ENCODE data around the gene HSP90AB1. TPM values are rescaled to one million over a fixed set of nuclear protein-coding genes. Genes with fewer than 3 reads are reported as not detected.

The HSP90AB1 gene
- polyA plus RNA-seq, 1 donor from 2014 or later: 522 TPM

DNA sequence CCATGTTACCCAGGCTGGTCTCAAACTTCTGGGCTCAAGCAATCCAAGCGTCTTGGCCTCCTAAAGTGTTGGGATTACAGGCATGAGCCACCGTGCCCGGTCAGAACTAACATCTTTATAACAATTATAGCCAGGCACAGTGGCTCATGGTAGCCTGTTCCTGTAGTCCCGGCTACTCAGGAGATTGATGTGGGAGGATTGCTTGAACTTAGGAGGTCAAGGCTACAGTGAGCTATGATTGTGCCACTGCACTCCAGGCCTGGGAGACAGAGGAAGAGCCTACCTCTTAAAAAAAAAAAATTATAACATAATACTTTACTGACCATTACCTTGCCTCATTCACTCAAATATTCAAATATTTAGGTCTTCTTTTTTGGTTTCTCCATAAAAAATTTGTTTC is 47.0 kb upstream of the HSP90AB1 start:
- Histone ChIP-seq H3K9me3 (ENCODE audit: low read length) (no peaks in the 10 kb centered on the region), H3K27me3 (ENCODE audit: insufficient read depth, low read depth, low read length) (no peaks in the 10 kb centered on the region), H4K20me1 (ENCODE audit: insufficient read depth) (no peaks in the 10 kb centered on the region), H3K9me2 (ENCODE audit: insufficient read depth, low read length) (no peaks in the 10 kb centered on the region), H2AFZ (ENCODE audit: low read depth, low read length) (no peak overlapping the region), H3K36me3 (ENCODE audit: insufficient read depth, low read length) (no peaks in the 10 kb centered on the region), H3K4me3 (ENCODE audit: low read length) (no peak overlapping the region), H3K27ac (ENCODE audit: low read length) (no peak overlapping the region), H3F3A (ENCODE audit: insufficient read depth, low read length, poor library complexity, severe bottlenecking) (no peaks in the 10 kb centered on the region), H3K79me2 (replicated peaks; ENCODE audit: insufficient read depth, low read length) (no peaks in the 10 kb centered on the region), H3K4me2 (ENCODE audit: low read length) (no peak overlapping the region), H3K9ac (ENCODE audit: low read length) (no peak overlapping the region)
- TF ChIP-seq EP300 (conservative IDR thresholded peaks at IDR 0.05; ENCODE audit: poor library complexity, severe bottlenecking): no peak
- no peak for TF ChIP-seq TAF1 (IDR thresholded peaks at IDR 0.05; ENCODE audit: low read depth)
- no peak for TF ChIP-seq MXI1 (conservative IDR thresholded peaks at IDR 0.05; ENCODE audit: poor library complexity, severe bottlenecking)

GRCh38 chr6:44201200-44201599 is 45.7 kb upstream of the HSP90AB1 start:
- H3K4me2 ChIP-seq (ENCODE audit: low read length): no peak overlapping the region
- no peak overlapping the region for H3K9ac ChIP-seq (ENCODE audit: low read length)
- H3F3A ChIP-seq (ENCODE audit: insufficient read depth, low read length, poor library complexity, severe bottlenecking): no peaks in the 10 kb centered on the region
- H3K9me2 ChIP-seq (ENCODE audit: insufficient read depth, low read length): no peaks in the 10 kb centered on the region
- H2AFZ ChIP-seq (ENCODE audit: low read depth, low read length): no peak overlapping the region
- no peak overlapping the region for H3K4me3 ChIP-seq (ENCODE audit: low read length)
- H3K9me3 ChIP-seq (ENCODE audit: low read length): no peaks in the 10 kb centered on the region
- no peaks in the 10 kb centered on the region for H3K36me3 ChIP-seq (ENCODE audit: insufficient read depth, low read length)
- TF ChIP-seq POLR2AphosphoS5 (IDR thresholded peaks at IDR 0.05) (no peak), CTCF (IDR thresholded peaks at IDR 0.05; ENCODE audit: poor library complexity, severe bottlenecking) (no peak), SMC3 (conservative IDR thresholded peaks at IDR 0.05; ENCODE audit: poor library complexity) (no peak)
- H3K79me2 ChIP-seq (replicated peaks; ENCODE audit: insufficient read depth, low read length): no peaks in the 10 kb centered on the region
- H3K27ac ChIP-seq (ENCODE audit: low read length): no peak overlapping the region
- H4K20me1 ChIP-seq (ENCODE audit: insufficient read depth): no peaks in the 10 kb centered on the region
- H3K27me3 ChIP-seq (ENCODE audit: insufficient read depth, low read depth, low read length): no peaks in the 10 kb centered on the region

DNA sequence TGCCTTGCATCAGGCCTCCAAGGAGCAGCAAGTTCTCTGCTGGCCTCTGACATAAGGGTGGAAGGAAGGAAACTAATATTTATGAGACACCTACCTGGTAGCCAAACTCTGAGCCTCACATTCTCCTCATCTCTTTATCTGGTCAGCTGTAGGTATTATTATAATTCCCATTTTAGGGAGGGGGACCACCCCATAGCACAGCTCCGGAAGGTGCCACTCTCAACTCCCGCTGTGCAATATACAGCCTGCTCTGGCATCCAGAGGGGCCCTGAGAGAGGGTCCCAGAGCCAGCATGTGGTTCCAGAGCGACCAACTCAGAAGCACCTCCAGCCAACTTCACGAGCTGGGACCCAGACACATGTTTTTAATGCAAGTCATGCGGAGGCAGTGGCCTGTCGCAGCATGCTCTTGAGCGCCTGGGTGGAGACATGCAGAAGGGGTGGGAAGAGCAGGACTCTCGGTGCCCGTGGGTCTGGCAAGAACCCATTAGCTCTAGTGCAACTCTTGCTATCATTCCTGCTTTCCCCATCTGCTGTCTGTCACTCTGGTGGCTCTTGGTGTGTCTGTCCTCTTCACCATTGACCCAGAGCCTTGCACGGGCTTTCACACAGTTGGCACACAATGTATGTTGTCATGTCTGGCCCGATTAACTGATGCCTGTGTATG is 45.1 kb upstream of the HSP90AB1 start:
- Histone ChIP-seq H3K27ac (ENCODE audit: low read length) (no peak overlapping the region), H3F3A (ENCODE audit: insufficient read depth, low read length, poor library complexity, severe bottlenecking) (no peaks in the 10 kb centered on the region), H3K4me2 (ENCODE audit: low read length) (no peak overlapping the region), H2AFZ (ENCODE audit: low read depth, low read length) (no peak overlapping the region), H3K9me2 (ENCODE audit: insufficient read depth, low read length) (no peaks in the 10 kb centered on the region), H3K4me3 (ENCODE audit: low read length) (no peak overlapping the region), H3K27me3 (ENCODE audit: insufficient read depth, low read depth, low read length) (no peaks in the 10 kb centered on the region), H3K79me2 (replicated peaks; ENCODE audit: insufficient read depth, low read length) (no peaks in the 10 kb centered on the region), H3K9ac (ENCODE audit: low read length) (no peak overlapping the region), H4K20me1 (ENCODE audit: insufficient read depth) (no peaks in the 10 kb centered on the region), H3K36me3 (ENCODE audit: insufficient read depth, low read length) (no peaks in the 10 kb centered on the region), H3K9me3 (ENCODE audit: low read length) (no peaks in the 10 kb centered on the region)
- TF ChIP-seq EP300 (conservative IDR thresholded peaks at IDR 0.05; ENCODE audit: poor library complexity, severe bottlenecking) (no peak), REST (IDR thresholded peaks at IDR 0.05; ENCODE audit: borderline replicate concordance) (no peak), SMC3 (conservative IDR thresholded peaks at IDR 0.05; ENCODE audit: poor library complexity) (no peak)

Data from neural cell (in vitro differentiated cells).